GM12891 (cell line): ENCODE results near the gene IRF2BP2.

ENCODE experiments used
- PAX5 ChIP-seq: IDR thresholded peaks from 2 replicates; pipeline ENCODE4 v1.6.1; 2011; ENCODE audit warnings: low read length, moderate library complexity, mild to moderate bottlenecking; ENCODE audit not compliant: insufficient read depth, severe bottlenecking
- POLR2A ChIP-seq: IDR thresholded peaks from 2 replicates; pipeline ENCODE4 v1.6.1; 2011; ENCODE audit warnings: low read depth, low read length, control low read depth
- POLR2AphosphoS5 ChIP-seq: IDR thresholded peaks from 2 replicates; pipeline ENCODE4 v1.6.1; 2011; ENCODE audit warnings: low read depth, low read length, control low read depth
- SPI1 ChIP-seq: IDR thresholded peaks from 2 replicates; pipeline ENCODE4 v1.6.1; 2011; ENCODE audit warnings: low read depth, low read length, control low read depth
- TAF1 ChIP-seq: IDR thresholded peaks from 2 replicates; pipeline ENCODE4 v1.6.1; 2011; ENCODE audit warnings: low read depth, low read length, control low read depth

- TF ChIP-seq POLR2A (no peak), POLR2AphosphoS5 (no peak), SPI1 (no peak), TAF1 (no peak), PAX5 (no peak)
These were observed 24.4 kb upstream of the IRF2BP2 start for GRCh38 chr1:234634387-234634786.
